H1 (cell line): ENCODE measurements around the gene COL4A3. TPM values are rescaled to one million over a fixed set of nuclear protein-coding genes. Genes with fewer than 3 reads are reported as not detected.

Source experiments
- CTCF ChIA-PET: fragments of 300-600 bp; sonication (Branson Sonifier 250); formaldehyde crosslinking; loops from one replicate; lab custom pipeline; 2021; ENCODE audit not compliant: partially characterized antibody; lab: Charles Lee
- POLR2A ChIA-PET: fragments of 300-600 bp; sonication (Branson Sonifier 250); formaldehyde crosslinking; loops from one replicate; lab custom pipeline; 2021; ENCODE audit warnings: inconsistent platforms; ENCODE audit not compliant: partially characterized antibody; lab: Charles Lee
- DNase-seq, 2 experiments: peaks; one replicate each; pipeline versions ENCODE4 v3.0.0 to v3.0.0-alpha.2; 2010 to 2022; ENCODE audit warnings: low spot score in 2 of 2, low read depth in 1 of 2, mixed read lengths in 1 of 2
- FAIRE-seq: peaks from 2 replicates; lab custom pipeline; 2011; peaks lifted over from hg19 to GRCh38; lab: Jason Lieb, UNC
- H2AFZ ChIP-seq: 2 replicates; pipeline ENCODE4 v1.8.1; 2012; ENCODE audit warnings: low read length, inconsistent platforms
- H2AK5ac ChIP-seq: 2 replicates; pipeline ENCODE4 v1.6.1; 2013; ENCODE audit warnings: low read depth, low read length
- H2BK120ac ChIP-seq: replicated peaks from 2 replicates; pipeline ENCODE3; 2013; ENCODE audit warnings: low read depth, low read length, inconsistent platforms
- H2BK12ac ChIP-seq: 2 replicates; pipeline ENCODE4 v1.6.1; 2013; ENCODE audit warnings: low read depth, low read length
- H2BK15ac ChIP-seq: 2 replicates; pipeline ENCODE4 v1.6.1; 2013; ENCODE audit warnings: low read length
- H2BK20ac ChIP-seq: 2 replicates; pipeline ENCODE4 v1.6.1; 2013; ENCODE audit warnings: low read length
- H2BK5ac ChIP-seq: 2 replicates; pipeline ENCODE4 v1.6.1; 2013; ENCODE audit warnings: low read depth, low read length
- H3K14ac ChIP-seq: 2 replicates; pipeline ENCODE4 v1.6.1; 2013; ENCODE audit warnings: inconsistent platforms; ENCODE audit not compliant: insufficient read length
- H3K18ac ChIP-seq: 2 replicates; pipeline ENCODE4 v1.6.1; 2013; ENCODE audit warnings: low read length; ENCODE audit errors: extremely low read depth
- H3K23ac ChIP-seq: 2 replicates; pipeline ENCODE4 v1.6.1; 2013; ENCODE audit warnings: inconsistent platforms; ENCODE audit not compliant: insufficient read length
- H3K23me2 ChIP-seq: 2 replicates; pipeline ENCODE4 v1.6.1; 2013; ENCODE audit warnings: low read depth, low read length
- H3K27ac ChIP-seq: 2 replicates; pipeline ENCODE4 v1.6.1; 2011; ENCODE audit warnings: low read depth, low read length, inconsistent platforms
- H3K27me3 ChIP-seq, 4 experiments: replicated peaks in 1 of 4; 1 replicate in 1 of 4; 2 replicates in 3 of 4; pipeline versions ENCODE4 v1.6.1 to v1.8.1; 2011 to 2013; ENCODE audit warnings: low read length in 3 of 4, mild to moderate bottlenecking in 3 of 4, inconsistent platforms in 2 of 4, mixed read lengths in 2 of 4, moderate library complexity in 1 of 4; ENCODE audit not compliant: control insufficient read depth in 3 of 4, insufficient read depth in 3 of 4; ENCODE audit errors: extremely low read depth in 1 of 4
- H3K36me3 ChIP-seq, 4 experiments: 2 replicates each; pipeline versions ENCODE4 v1.6.1 to v1.8.1; 2011 to 2013; ENCODE audit warnings: mild to moderate bottlenecking in 4 of 4, low read length in 3 of 4, moderate library complexity in 2 of 4, control low read depth in 1 of 4, inconsistent platforms in 1 of 4; ENCODE audit not compliant: insufficient read depth in 4 of 4, control insufficient read depth in 2 of 4
- H3K4ac ChIP-seq: replicated peaks from 2 replicates; pipeline ENCODE3; 2013; ENCODE audit warnings: low read length, low read depth, mixed read lengths, inconsistent platforms; ENCODE audit not compliant: insufficient read length
- H3K4me1 ChIP-seq, 4 experiments: replicated peaks in 1 of 4; 1 replicate in 1 of 4; 2 replicates in 3 of 4; pipeline versions ENCODE4 v1.6.1 to v1.8.1; 2011 to 2013; ENCODE audit warnings: low read length in 3 of 4, inconsistent platforms in 2 of 4, mixed read lengths in 1 of 4; ENCODE audit not compliant: insufficient read depth in 4 of 4, control insufficient read depth in 3 of 4
- H3K4me2 ChIP-seq, 2 experiments: 2 replicates each; pipeline versions ENCODE4 v1.6.1 to v1.8.1; 2011 to 2013; ENCODE audit warnings: low read depth in 2 of 2, low read length in 2 of 2, control low read depth in 1 of 2, inconsistent platforms in 1 of 2, mild to moderate bottlenecking in 1 of 2; ENCODE audit not compliant: insufficient read depth in 1 of 2
- H3K4me3 ChIP-seq, 4 experiments: fragments of 200-600, 300-600 bp in 1 of 4; sonication (generic), shearing (Covaris generic), sonication (Bioruptor Twin) in 1 of 4; 2 replicates each; pipeline versions ENCODE4 v1.5.1 to v1.8.1; 2011 to 2016; ENCODE audit warnings: low read length in 4 of 4, low read depth in 3 of 4, control low read depth in 2 of 4, inconsistent platforms in 2 of 4, mild to moderate bottlenecking in 2 of 4, mixed read lengths in 1 of 4, moderate library complexity in 1 of 4; ENCODE audit not compliant: insufficient read depth in 2 of 4; ENCODE audit errors: extremely low read depth in 1 of 4
- H3K56ac ChIP-seq: replicated peaks from 2 replicates; pipeline ENCODE3; 2013; ENCODE audit warnings: low read depth, mild to moderate bottlenecking, mixed read lengths, low read length, inconsistent platforms; ENCODE audit not compliant: insufficient read length
- H3K79me1 ChIP-seq: 2 replicates; pipeline ENCODE4 v1.6.1; 2013; ENCODE audit warnings: low read depth, low read length, control low read depth
- H3K79me2 ChIP-seq, 2 experiments: 2 replicates each; pipeline versions ENCODE4 v1.6.1 to v1.8.1; 2012 to 2013; ENCODE audit warnings: low read length in 2 of 2, mild to moderate bottlenecking in 2 of 2, inconsistent platforms in 1 of 2; ENCODE audit not compliant: insufficient read depth in 2 of 2, control insufficient read depth in 1 of 2
- H3K9ac ChIP-seq, 4 experiments: replicated peaks in 1 of 4; 1 replicate in 1 of 4; 2 replicates in 3 of 4; pipeline versions ENCODE4 v1.6.1 to v1.8.1; 2011 to 2013; ENCODE audit warnings: low read depth in 3 of 4, low read length in 3 of 4, control low read depth in 2 of 4, mild to moderate bottlenecking in 2 of 4, moderate library complexity in 2 of 4, inconsistent platforms in 1 of 4; ENCODE audit errors: extremely low read depth in 1 of 4
- H3K9me3 ChIP-seq, 2 experiments: 2 replicates each; pipeline versions ENCODE4 v1.6.1 to v1.8.1; 2012 to 2013; ENCODE audit warnings: mild to moderate bottlenecking in 2 of 2, moderate library complexity in 2 of 2, control low read depth in 1 of 2, inconsistent platforms in 1 of 2, low read depth in 1 of 2, low read length in 1 of 2, mixed read lengths in 1 of 2; ENCODE audit not compliant: insufficient read depth in 2 of 2
- H4K20me1 ChIP-seq, 2 experiments: replicated peaks in 1 of 2; 2 replicates each; pipeline versions ENCODE3 to v1.8.1; 2011 to 2013; ENCODE audit warnings: inconsistent platforms in 2 of 2, low read length in 2 of 2, mild to moderate bottlenecking in 1 of 2; ENCODE audit not compliant: insufficient read depth in 2 of 2, control insufficient read depth in 1 of 2
- H4K5ac ChIP-seq: 2 replicates; pipeline ENCODE4 v1.6.1; 2013; ENCODE audit warnings: low read length, low read depth, mixed read lengths, inconsistent platforms; ENCODE audit not compliant: insufficient read length
- H4K8ac ChIP-seq: 2 replicates; pipeline ENCODE4 v1.8.0; 2013; ENCODE audit warnings: mild to moderate bottlenecking, moderate library complexity, low read length, inconsistent platforms; ENCODE audit not compliant: insufficient read depth; ENCODE audit errors: extremely low read depth
- H4K91ac ChIP-seq: replicated peaks from 2 replicates; pipeline ENCODE3; 2013; ENCODE audit warnings: low read length, mixed read lengths, inconsistent platforms; ENCODE audit not compliant: insufficient read length
- ASH2L ChIP-seq: fragments of 200-600, 300-600 bp; sonication (generic); IDR thresholded peaks from one replicate; pipeline ENCODE4 v1.7.1; 2017; ENCODE audit warnings: low read length
- BACH1 ChIP-seq: IDR thresholded peaks from 2 replicates; pipeline ENCODE4 v1.6.1; 2012; ENCODE audit warnings: low read length, improper control_type of control experiment
- HDAC2 ChIP-seq, 2 experiments: fragments of 300-600 bp in 1 of 2; sonication (generic) in 1 of 2; IDR thresholded peaks; 2 replicates each; pipeline ENCODE4 v1.6.1; 2011 to 2012; ENCODE audit warnings: low read depth in 2 of 2, low read length in 2 of 2, mild to moderate bottlenecking in 2 of 2, moderate library complexity in 2 of 2, borderline replicate concordance in 1 of 2, inconsistent platforms in 1 of 2
- KDM1A ChIP-seq: fragments of 200-600, 300-600 bp; sonication (generic); IDR thresholded peaks from 2 replicates; pipeline ENCODE4 v1.7.1; 2016; ENCODE audit warnings: mild to moderate bottlenecking, low read length, borderline replicate concordance
- TAF1 ChIP-seq: IDR thresholded peaks from 2 replicates; pipeline ENCODE4 v1.6.1; 2011; ENCODE audit warnings: mild to moderate bottlenecking, low read depth, low read length
- YY1 ChIP-seq: IDR thresholded peaks from 2 replicates; pipeline ENCODE4 v1.6.1; 2011; ENCODE audit warnings: low read depth, mild to moderate bottlenecking, low read length
- WGBS, 2 experiments: shearing (Covaris generic) in 1 of 2; methylation state at CpG; one replicate each; pipeline versions ENCODE4 v1.1.6 to v1.1.7; 2013 to 2015; ENCODE audit warnings: low lambda C conversion rate in 2 of 2, mixed read lengths in 2 of 2, inconsistent platforms in 1 of 2, low coverage in 1 of 2, missing lambda C conversion rate in 1 of 2; ENCODE audit not compliant: insufficient replicate concordance in 2 of 2, insufficient coverage in 1 of 2, insufficient read length in 1 of 2; ENCODE audit errors: extremely low coverage in 1 of 2, missing lambda C conversion rate in 1 of 2; 5-methylcytosine and 5-hydroxymethylcytosine counted together
- polyA plus RNA-seq, 7 experiments: library from polyadenylated mRNA; depleted of rRNA in 3 of 7; stranded (reverse) in 5 of 7; unstranded in 2 of 7; fragments of >200 nt in 5 of 7; fragments of 200-250 nt in 2 of 7; gene quantifications; 1 replicate in 5 of 7; 2 replicates in 1 of 7; 4 replicates in 1 of 7; pipeline versions ENCODE4 v1.2.1 to v1.2.3, GENCODE V29; 2011 to 2013; ENCODE audit warnings: missing spikeins in 2 of 7, mixed read lengths in 2 of 7
- total RNA-seq: library from RNA; stranded (reverse); fragmentation: NEBNext Ultra II Directional; extraction: Animal tissue kit (Norgen Biotek cat#: 25700); gene quantifications from 2 replicates; pipeline ENCODE4 v1.2.1, GENCODE V29; 2021

Gene COL4A3
- total and polyA plus RNA-seq, 2 of the 8 experiments (the other 6 are each of a cell fraction or from before 2014, with no cell fraction given), result 0.12 to 0.17 TPM

GRCh38 chr2:227201771-227202170 lies 37.3 kb downstream of the COL4A3 start:
- Histone ChIP-seq H2BK12ac (no peak overlapping the region), H3K14ac (no peak overlapping the region), H4K5ac (no peak overlapping the region), H4K91ac (no peak overlapping the region), H3K4me2 (no peak overlapping the region), H3K79me2 (no peaks in the 10 kb centered on the region), H2BK5ac (no peak overlapping the region), H3K9me3 (no peaks in the 10 kb centered on the region), H2BK120ac (no peak overlapping the region), H3K56ac (no peak overlapping the region), H4K20me1 (no peaks in the 10 kb centered on the region), H2AK5ac (no peak overlapping the region), H2AFZ (no peak overlapping the region), H3K36me3 (no peaks in the 10 kb centered on the region; a peak in 1 of 8 replicates), H3K4me3 (no peak overlapping the region), H3K23ac (no peak overlapping the region), H3K27me3 (peaks cover 10 to 12% (median 10%) of the 10 kb centered on the region in 4 experiments), H3K9ac (no peak overlapping the region), H2BK15ac (no peak overlapping the region), H3K18ac (no peak overlapping the region), H3K4me1 (no peaks in the 10 kb centered on the region), H3K79me1 (no peaks in the 10 kb centered on the region), H4K8ac (no peak overlapping the region), H2BK20ac (no peak overlapping the region), H3K27ac (no peak overlapping the region), H3K23me2 (no peaks in the 10 kb centered on the region; the same call in 1 of the 2 replicates), H3K4ac (no peak overlapping the region)
- no peak for TF ChIP-seq BACH1
- no peak for TF ChIP-seq ASH2L
- no peak for TF ChIP-seq HDAC2 (IDR thresholded peaks at IDR 0.05; ENCODE audit: borderline replicate concordance in 1 of 2, low read depth in 2 of 2, low read length in 2 of 2)
- no peak for TF ChIP-seq TAF1
- no peak for TF ChIP-seq KDM1A
- no peak for TF ChIP-seq YY1
- FAIRE-seq (no peak), DNase-seq (no peak)
- ChIA-PET POLR2A (no interaction called here), CTCF (no interaction called here)
- WGBS, 2 experiments, result 97% methylated on average over 2 of the region's 2 CpGs; no CpG with 5 or more reads in 1 of the 2 experiments
